Measurements from ENCODE around the gene SLC6A7. TPM values are rescaled to one million over a fixed set of nuclear protein-coding genes. Genes with fewer than 3 reads are reported as not detected.

The SLC6A7 gene
- total RNA-seq, 4 donors from 2014 or later, result not detected

GRCh38 chr5:150155258-150156026 lies 34.4 kb upstream of the SLC6A7 start, which contains the start of gene PDGFRB:
Gene PDGFRB, minus strand, starts transcription at chr5:150155845. Its CDS starts 18,798 bp downstream, at chr5:150137047.
- no peaks in the 10 kb centered on the region for H3K27me3 ChIP-seq
- H3K36me3 ChIP-seq, result peaks cover 0 to 12% (median 2%) of the 10 kb centered on the region in 4 donors
- WGBS, result 4% methylated on average over 6 of the region's 17 CpGs
- peaks cover 24 to 93% (median 87%) of the 10 kb centered on the region in 4 donors for H3K4me1 ChIP-seq
- no peaks in the 10 kb centered on the region for H3K9me3 ChIP-seq
- H3K4me3 ChIP-seq, result peak within 1 kb of the TSS; percentile 60 to 67 (median 62)
- DNase-seq (ENCODE audit: extremely low spot score), result peak; percentile 97
- peak within 1 kb of the TSS; percentile 85 to 90 (median 88) for H3K27ac ChIP-seq (replicated peaks in 1 of 4)
- intact Hi-C loops (cut with DNase I), result no loop called here
- peak; percentile 24 for TF ChIP-seq POLR2A (IDR thresholded peaks at IDR 0.05; ENCODE audit: low read depth)
- no peak for TF ChIP-seq CTCF (IDR thresholded peaks at IDR 0.05)
- peak; percentile 81 to 93 for TF ChIP-seq POLR2AphosphoS5 (IDR thresholded peaks at IDR 0.05)

- 2% methylated on average over 9 of the region's 9 CpGs for WGBS
- Histone ChIP-seq H3K27me3 (no peaks in the 10 kb centered on the region), H3K4me1 (peaks cover 24 to 88% (median 81%) of the 10 kb centered on the region in 4 donors), H3K4me3 (peak overlapping the region; percentile 60 to 67 (median 62)), H3K27ac (replicated peaks in 1 of 4) (peak overlapping the region; percentile 85 to 90 (median 88)), H3K9me3 (no peaks in the 10 kb centered on the region), H3K36me3 (peaks cover 0 to 12% (median 2%) of the 10 kb centered on the region in 4 donors)
- no peak for DNase-seq (ENCODE audit: extremely low spot score)
- intact Hi-C loops (cut with DNase I), result no loop called here
- no peak for TF ChIP-seq EP300 (IDR thresholded peaks at IDR 0.05)
- TF ChIP-seq POLR2AphosphoS5 (IDR thresholded peaks at IDR 0.05), result no peak
These were observed 33.9 kb upstream of the SLC6A7 start for GRCh38 chr5:150156027-150156368.

GRCh38 chr5:150156540-150156939 lies 33.3 kb upstream of the SLC6A7 start:
- H3K4me1 ChIP-seq, result peaks cover 27 to 86% (median 79%) of the 10 kb centered on the region in 4 donors
- H3K27ac ChIP-seq (replicated peaks in 1 of 4), result peak overlapping the region; percentile 85 to 90 (median 88)
- TF ChIP-seq EP300 (IDR thresholded peaks at IDR 0.05), result no peak
- TF ChIP-seq CTCF (IDR thresholded peaks at IDR 0.05), result no peak
- no peaks in the 10 kb centered on the region for H3K9me3 ChIP-seq
- H3K4me3 ChIP-seq, result peak overlapping the region in 3 of 4 donors; percentile 60 to 63 (median 61)
- no peaks in the 10 kb centered on the region for H3K27me3 ChIP-seq
- peaks cover 0 to 9% (median 2%) of the 10 kb centered on the region in 4 donors for H3K36me3 ChIP-seq
- 84% methylated on average over 4 of the region's 4 CpGs for WGBS
- intact Hi-C loops (cut with DNase I), result no loop called here
- no peak for DNase-seq (ENCODE audit: extremely low spot score)

GRCh38 chr5:150157168-150157567 lies 32.7 kb upstream of the SLC6A7 start:
- DNase-seq (ENCODE audit: extremely low spot score), result no peak
- H3K27me3 ChIP-seq, result no peaks in the 10 kb centered on the region
- H3K9me3 ChIP-seq, result no peaks in the 10 kb centered on the region
- TF ChIP-seq EP300 (IDR thresholded peaks at IDR 0.05), result no peak
- no peak for TF ChIP-seq POLR2AphosphoS5 (IDR thresholded peaks at IDR 0.05)
- no peak for TF ChIP-seq POLR2A (IDR thresholded peaks at IDR 0.05; ENCODE audit: low read depth)
- TF ChIP-seq CTCF (IDR thresholded peaks at IDR 0.05), result no peak
- intact Hi-C loops (cut with DNase I), result no loop called here
- H3K4me3 ChIP-seq, result no peak overlapping the region
- 71% methylated on average over 3 of the region's 3 CpGs for WGBS
- H3K27ac ChIP-seq (replicated peaks in 1 of 4), result peak overlapping the region; percentile 85 to 90 (median 88)
- H3K36me3 ChIP-seq, result peaks cover 0 to 8% (median 2%) of the 10 kb centered on the region in 4 donors
- peaks cover 29 to 89% (median 78%) of the 10 kb centered on the region in 4 donors for H3K4me1 ChIP-seq

- DNase-seq (ENCODE audit: extremely low spot score), result no peak
- Histone ChIP-seq H3K9me3 (no peaks in the 10 kb centered on the region), H3K36me3 (no peaks in the 10 kb centered on the region), H3K4me1 (peaks cover 31 to 80% (median 70%) of the 10 kb centered on the region in 4 donors), H3K27ac (replicated peaks in 1 of 4) (peak overlapping the region; percentile 85 to 90 (median 88)), H3K27me3 (no peaks in the 10 kb centered on the region), H3K4me3 (no peak overlapping the region)
- 51% methylated on average over 10 of the region's 12 CpGs for WGBS
- intact Hi-C loops (cut with DNase I), result no loop called here
- no peak for TF ChIP-seq CTCF (IDR thresholded peaks at IDR 0.05)
- peak in 1 of 2 donors; percentile 19 for TF ChIP-seq POLR2AphosphoS5 (IDR thresholded peaks at IDR 0.05)
These were observed 31.5 kb upstream of the SLC6A7 start for GRCh38 chr5:150158170-150158949.
